HG02571 (cell line): ENCODE data around the gene DRC3.

Experiments
- ATAC-seq: cut with Tn5 transposase; IDR thresholded peaks from one replicate; pipeline ENCODE4 v1.9.1; 2021; ENCODE audit warnings: mild to moderate bottlenecking, moderate library complexity; ENCODE audit not compliant: unreplicated experiment

The DRC3 gene

DNA sequence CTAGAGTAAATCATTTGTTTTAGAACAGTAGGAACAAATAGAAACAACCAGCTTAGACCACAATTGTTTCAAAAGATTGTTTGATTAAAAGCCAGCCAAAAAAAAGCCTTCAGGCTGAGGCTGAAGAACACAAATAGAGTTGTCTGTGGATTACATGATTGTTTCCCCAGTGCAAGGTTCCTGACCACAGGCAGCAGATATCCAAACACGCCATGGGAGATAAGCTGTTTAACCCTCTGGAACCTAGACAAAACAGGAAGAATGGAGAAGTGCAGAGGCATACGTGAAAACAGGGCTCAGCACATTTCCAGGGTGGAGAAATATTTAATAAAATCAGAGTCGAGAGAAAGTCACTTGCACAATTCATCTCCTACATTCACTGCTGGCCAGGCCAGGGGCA, 45.3 kb downstream of the DRC3 start:
- no peak for ATAC-seq

GRCh38 chr17:18018411-18018921, 45.8 kb downstream of the DRC3 start:
- no peak for ATAC-seq

GRCh38 chr17:18019838-18020154, 47.1 kb downstream of the DRC3 start:
- no peak for ATAC-seq

DNA sequence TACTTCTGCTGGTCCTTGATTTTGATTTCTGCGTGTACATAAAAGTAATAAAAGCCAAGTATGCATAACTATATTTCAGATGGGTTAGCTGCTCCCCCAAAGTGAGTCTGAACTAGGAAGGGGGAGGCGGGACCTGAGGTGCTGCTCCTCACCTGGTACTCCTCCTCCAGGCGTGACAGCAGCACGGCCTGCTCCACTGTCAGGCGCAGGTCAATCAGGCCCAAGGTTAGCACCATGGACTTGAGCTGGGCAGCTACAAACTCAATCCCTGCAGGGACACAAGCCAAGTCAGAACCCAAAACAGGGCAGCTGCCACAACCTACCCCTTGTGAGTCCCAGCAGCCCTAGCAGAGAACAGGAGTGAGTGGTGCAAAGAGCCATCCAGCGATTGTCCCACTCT, 48.3 kb downstream of the DRC3 start:
- ATAC-seq: no peak

- ATAC-seq: no peak
These were observed 48.7 kb downstream of the DRC3 start for GRCh38 chr17:18021372-18021771.

- ATAC-seq: no peak
These were observed 52.7 kb downstream of the DRC3 start for GRCh38 chr17:18025241-18025944.

- no peak for ATAC-seq
These were observed 53.5 kb downstream of the DRC3 start for GRCh38 chr17:18025945-18026776.

- ATAC-seq: no peak
These were observed 54.6 kb downstream of the DRC3 start for GRCh38 chr17:18027280-18027679.

DNA sequence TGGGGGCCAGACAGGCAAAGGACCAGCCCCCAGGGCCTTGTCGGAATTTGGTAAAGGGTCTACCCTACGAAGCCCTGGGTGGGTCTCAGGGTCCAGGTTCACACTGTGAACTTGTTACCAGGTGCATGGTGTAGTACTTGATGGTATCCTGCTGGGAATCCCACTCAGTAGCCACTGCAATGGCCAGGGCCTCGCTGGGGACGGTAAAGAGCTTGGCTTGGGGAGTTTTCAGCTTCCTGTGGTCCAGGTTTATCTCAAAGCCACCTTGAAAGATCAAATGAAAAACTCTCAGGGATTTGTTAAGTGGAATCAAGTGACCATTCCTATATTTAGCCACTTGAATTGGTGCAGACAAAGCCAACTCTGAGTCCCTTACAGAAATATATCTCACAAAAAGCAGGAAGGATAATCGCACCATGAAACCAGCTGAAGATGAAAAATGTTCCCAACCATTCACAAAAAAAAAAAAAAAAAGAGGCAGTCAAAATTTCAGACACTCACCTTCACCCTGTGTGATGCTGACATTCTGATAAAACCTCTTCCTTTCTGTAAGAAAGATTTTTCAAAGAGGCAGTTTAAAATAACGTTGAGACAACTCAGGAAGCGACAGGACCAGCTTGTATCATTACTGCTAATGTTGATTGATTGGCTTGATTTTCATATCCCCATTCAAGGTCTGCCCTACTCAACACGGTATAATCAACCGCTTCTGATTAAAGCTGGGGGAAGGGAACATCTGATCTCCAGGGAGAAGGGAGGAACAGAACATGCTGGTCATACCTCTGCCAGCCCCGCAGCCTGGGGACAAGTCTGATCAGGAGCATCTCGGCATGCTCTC, 55.7 kb downstream of the DRC3 start:
- ATAC-seq: no peak

GRCh38 chr17:18028952-18029540, 56.4 kb downstream of the DRC3 start:
- no peak for ATAC-seq

- ATAC-seq: no peak
These were observed 59.3 kb downstream of the DRC3 start for GRCh38 chr17:18031955-18032354.

DNA sequence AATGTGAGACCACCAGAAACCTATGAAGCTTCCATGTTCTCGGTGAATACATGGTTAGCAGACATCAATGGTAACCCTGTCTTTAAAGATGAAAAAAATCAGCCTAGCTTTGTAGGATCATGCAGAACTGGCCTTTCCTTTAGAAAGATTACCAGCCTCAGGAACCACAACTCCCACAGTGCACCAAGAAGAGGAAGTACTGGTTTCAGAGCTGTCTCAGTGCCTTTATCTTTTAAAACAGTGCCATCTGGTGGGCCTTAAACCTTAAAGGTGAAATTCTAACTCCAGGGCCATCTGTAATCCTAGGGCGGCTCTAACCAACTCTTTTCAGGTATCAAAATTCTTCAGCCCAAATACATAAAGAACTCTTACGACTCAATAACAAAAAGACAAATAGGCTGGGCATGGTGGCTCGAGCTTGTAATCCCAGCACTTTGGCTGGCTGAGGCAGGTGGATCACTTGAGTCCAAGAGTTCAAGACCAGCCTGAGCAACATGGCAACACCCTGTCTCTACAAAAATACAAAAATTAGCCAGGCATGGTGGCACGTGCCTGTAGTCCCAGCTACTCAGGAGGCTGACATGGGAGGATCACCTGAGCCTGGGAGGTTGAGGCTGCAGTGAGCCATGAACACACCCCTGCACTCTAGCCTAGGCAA, 60.9 kb downstream of the DRC3 start:
- peak; percentile 73 for ATAC-seq

DNA sequence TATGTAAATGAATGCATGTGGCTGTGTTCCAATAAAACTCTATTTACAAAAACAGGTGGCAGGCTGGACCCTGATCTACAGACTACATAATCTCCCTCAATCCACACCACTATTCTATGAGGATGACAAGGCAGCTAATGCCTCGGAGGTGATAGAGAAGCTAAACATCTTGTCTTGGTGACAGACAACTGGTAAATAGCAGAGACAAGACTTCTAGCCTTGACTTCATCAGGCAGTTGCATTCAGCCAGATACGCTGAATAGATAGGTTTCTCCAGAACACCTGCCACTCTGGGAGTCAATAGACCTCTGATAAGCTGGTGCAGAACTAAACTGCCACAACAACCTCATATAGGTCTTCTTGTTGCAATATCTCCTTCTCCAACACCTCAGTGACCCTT, 63.0 kb downstream of the DRC3 start:
- no peak for ATAC-seq

DNA sequence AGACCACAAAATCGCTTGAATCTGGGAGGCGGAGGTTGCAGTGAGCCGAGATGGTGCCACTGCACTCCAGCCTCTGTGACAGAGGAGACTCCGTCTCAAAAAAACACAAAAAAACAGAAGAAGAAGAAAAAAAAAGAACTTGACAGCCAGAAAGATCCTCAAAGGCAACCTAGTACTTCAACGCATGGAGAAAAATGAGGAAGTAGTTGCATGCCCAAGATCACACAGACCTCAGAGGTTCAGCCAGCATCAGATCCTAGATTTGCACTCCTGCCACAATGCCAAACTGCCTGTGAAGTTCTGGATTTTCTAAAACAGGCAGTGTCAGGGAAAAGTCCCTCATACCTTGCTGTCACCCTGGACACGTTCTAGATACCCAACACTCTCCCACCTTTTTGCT, 64.8 kb downstream of the DRC3 start:
- ATAC-seq: no peak

- no peak for ATAC-seq
These were observed 65.6 kb downstream of the DRC3 start for GRCh38 chr17:18038149-18038850.

DNA sequence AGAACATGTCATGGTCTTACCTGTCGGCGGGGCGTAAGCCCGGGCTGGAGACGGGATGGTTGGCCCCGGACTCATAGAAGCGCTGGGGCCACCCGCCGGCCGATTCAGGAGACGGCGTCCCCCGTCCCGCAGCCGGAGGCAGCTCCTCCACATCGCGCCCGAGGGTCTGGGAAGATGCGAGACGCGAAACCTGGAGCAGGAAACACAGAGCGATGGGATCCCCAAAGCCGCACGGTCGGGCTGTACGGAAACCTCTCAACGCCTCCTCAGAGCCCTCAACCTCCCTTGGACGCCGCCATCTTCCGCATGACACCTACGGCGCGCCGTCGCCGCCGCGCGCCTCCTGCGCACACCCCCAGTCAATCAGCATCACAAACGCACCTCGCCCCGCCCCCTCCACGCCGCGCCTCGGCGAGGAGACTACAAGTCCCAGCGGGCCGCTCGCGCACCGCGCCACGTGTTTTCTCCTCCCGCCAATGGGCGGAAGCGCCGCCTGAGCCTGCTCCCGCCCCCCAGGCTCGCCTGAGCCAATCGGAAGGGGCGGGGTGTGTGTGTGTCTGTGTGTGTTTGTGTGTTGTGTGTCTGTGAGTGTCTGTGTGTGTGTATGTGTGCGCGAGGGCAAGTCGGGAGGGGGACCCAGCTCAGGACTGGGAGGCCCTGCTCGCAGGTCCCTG, 66.3 kb downstream of the DRC3 start, which contains the start of the genes ATPAF2 and GID4:
ATPAF2 (minus strand) TSS at position 308 of the 674 bp plus-strand sequence; CDS start at position 153, 155 bp downstream.
GID4 (plus strand) TSS at position 548 of the 674 bp plus-strand sequence; CDS start at position 605, 57 bp downstream.
- ATAC-seq: peak; percentile 84

DNA sequence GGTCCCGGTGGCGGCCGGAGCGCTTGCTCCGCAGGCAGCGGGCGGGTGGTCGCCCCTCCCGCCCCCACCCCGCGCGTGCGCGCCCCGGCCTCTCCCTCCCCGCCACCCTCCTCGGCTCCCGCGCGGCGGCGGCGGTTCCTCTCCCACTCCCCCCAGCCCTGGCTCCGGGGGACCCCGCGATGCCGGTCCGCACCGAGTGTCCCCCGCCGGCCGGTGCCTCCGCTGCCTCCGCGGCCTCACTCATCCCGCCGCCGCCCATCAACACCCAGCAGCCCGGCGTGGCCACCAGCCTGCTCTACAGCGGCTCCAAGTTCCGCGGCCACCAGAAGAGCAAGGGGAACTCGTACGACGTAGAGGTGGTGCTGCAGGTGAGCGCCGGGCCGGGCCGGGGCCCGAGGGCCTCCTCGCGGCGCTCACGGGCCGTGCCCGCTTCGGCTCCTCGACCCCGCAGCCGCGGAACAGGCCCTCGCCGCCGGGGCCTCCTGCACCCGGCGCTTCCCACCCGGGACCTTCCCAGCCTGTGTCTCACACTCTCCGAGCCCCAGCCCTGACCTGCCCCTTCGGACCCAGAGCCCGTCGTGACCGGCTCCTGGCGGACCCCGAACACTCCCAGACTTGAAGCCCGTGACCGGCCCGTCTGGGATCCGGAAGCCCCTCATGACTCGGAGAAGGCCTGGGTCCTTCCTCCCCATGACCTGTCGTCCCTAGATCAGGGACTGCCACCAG, 67.0 kb downstream of the DRC3 start:
- peak; percentile 23 for ATAC-seq

GRCh38 chr17:18040261-18040858, 67.7 kb downstream of the DRC3 start:
- no peak for ATAC-seq
